HepG2 (cell line): ENCODE data around the gene GPRIN1. TPM values are rescaled to one million over a fixed set of nuclear protein-coding genes. Genes with fewer than 3 reads are reported as not detected.

ENCODE experiments used
- ATAC-seq: fragments of 200-7000 bp; cut with Tn5 transposase; 3 replicates; pipeline ENCODE4 v1.9.1; 2020; ENCODE audit warnings: mild to moderate bottlenecking, moderate library complexity
- BruUV-seq: library from RNA; stranded (reverse); fragments of 400-500 nt; replicated peaks from 2 replicates; lab custom pipeline; 2021; lab: Mats Ljungman, UMichigan
- CTCF ChIA-PET: fragments of 300-600 bp; formaldehyde crosslinking; extraction: SDS; loops from one replicate; lab custom pipeline; 2021; ENCODE audit warnings: low total read pairs, inconsistent platforms, low intra/inter-chr PET ratio; lab: Yijun Ruan, JAX
- POLR2A ChIA-PET: fragments of 350-600 bp; sonication (Branson Sonifier 250); formaldehyde crosslinking; loops from one replicate; lab custom pipeline; 2020; ENCODE audit warnings: antibody characterized with exemption, inconsistent platforms; lab: Yijun Ruan, JAX
- DNase-seq: peaks from one replicate; pipeline ENCODE4 v3.0.0-alpha.2; 2015; ENCODE audit warnings: low spot score
- FAIRE-seq: peaks from 3 replicates; lab custom pipeline; 2011; peaks lifted over from hg19 to GRCh38; lab: Jason Lieb, UNC
- H2AFZ ChIP-seq: one replicate; pipeline ENCODE4 v1.6.1; 2011; ENCODE audit warnings: low read length, inconsistent platforms
- H3K27ac ChIP-seq: fragments of 300-600 bp; 3 replicates; pipeline ENCODE4 v1.8.0; 2011; ENCODE audit warnings: mixed run types, mild to moderate bottlenecking, mixed read lengths, low read length, inconsistent platforms; ENCODE audit not compliant: insufficient read depth; ENCODE audit errors: extremely low read length
- H3K27me3 ChIP-seq, 2 experiments: fragments of 200-600 bp in 1 of 2; 2 replicates in 1 of 2; 3 replicates in 1 of 2; pipeline versions ENCODE4 v1.6.0 to v1.8.0; 2011; ENCODE audit warnings: low read length in 2 of 2, mild to moderate bottlenecking in 2 of 2, moderate library complexity in 2 of 2, inconsistent platforms in 1 of 2; ENCODE audit not compliant: insufficient read depth in 2 of 2, control insufficient read depth in 1 of 2
- H3K36me3 ChIP-seq, 2 experiments: fragments of 200-600 bp in 1 of 2; replicated peaks in 1 of 2; 2 replicates in 1 of 2; 3 replicates in 1 of 2; pipeline versions ENCODE4 v1.5.1 to v1.8.0; 2011; ENCODE audit warnings: low read length in 2 of 2, inconsistent platforms in 1 of 2; ENCODE audit not compliant: insufficient read depth in 2 of 2, control insufficient read depth in 1 of 2
- H3K4me1 ChIP-seq: 2 replicates; pipeline ENCODE4 v1.5.1; 2012; ENCODE audit warnings: low read length, inconsistent platforms; ENCODE audit not compliant: insufficient read depth
- H3K4me2 ChIP-seq: 2 replicates; pipeline ENCODE4 v1.6.0; 2011; ENCODE audit warnings: low read depth, low read length, inconsistent platforms
- H3K4me3 ChIP-seq, 3 experiments: fragments of 200-600 bp in 1 of 3; sonication (generic), shearing (Covaris generic) in 1 of 3; replicated peaks in 1 of 3; 2 replicates each; pipeline ENCODE4 v1.5.1; 2011 to 2016; ENCODE audit warnings: low read length in 3 of 3, inconsistent platforms in 2 of 3, low read depth in 2 of 3, mild to moderate bottlenecking in 2 of 3, control low read depth in 1 of 3, mixed read lengths in 1 of 3; ENCODE audit not compliant: insufficient read depth in 1 of 3
- H3K79me2 ChIP-seq: one replicate; pipeline ENCODE4 v1.6.1; 2011; ENCODE audit warnings: low read length, inconsistent platforms; ENCODE audit not compliant: insufficient read depth
- H3K9ac ChIP-seq: 2 replicates; pipeline ENCODE4 v1.6.0; 2011; ENCODE audit warnings: mild to moderate bottlenecking, low read depth, low read length, inconsistent platforms; ENCODE audit not compliant: insufficient read depth
- H3K9me3 ChIP-seq: 2 replicates; pipeline ENCODE4 v1.5.1; 2012; ENCODE audit warnings: mild to moderate bottlenecking, low read length
- H4K20me1 ChIP-seq: 2 replicates; pipeline ENCODE4 v1.6.0; 2011; ENCODE audit warnings: inconsistent platforms, mild to moderate bottlenecking, low read length, moderate library complexity; ENCODE audit not compliant: insufficient read depth
- FOXM1 ChIP-seq: sonication (generic); formaldehyde crosslinking; IDR thresholded peaks from 2 replicates; pipeline ENCODE4 v1.5.0; 2020; ENCODE audit warnings: missing genetic modification reagents
- GABPB1 ChIP-seq: IDR thresholded peaks from 2 replicates; pipeline ENCODE4 v1.6.1; 2016; ENCODE audit warnings: mild to moderate bottlenecking, missing genetic modification reagents, moderate library complexity, missing compliant biosample characterization
- MAFF ChIP-seq: IDR thresholded peaks from 2 replicates; pipeline ENCODE4 v1.6.1; 2011; ENCODE audit warnings: low read depth, low read length, improper control_type of control experiment
- MED1 ChIP-seq: sonication (generic); formaldehyde crosslinking; IDR thresholded peaks from 2 replicates; pipeline ENCODE4 v1.4.0; 2020; ENCODE audit warnings: missing genetic modification reagents
- NFATC3 ChIP-seq: sonication (generic); formaldehyde crosslinking; IDR thresholded peaks from 2 replicates; pipeline ENCODE4 v1.5.1; 2020; ENCODE audit warnings: mild to moderate bottlenecking, missing genetic modification reagents
- NR2F1 ChIP-seq, 2 experiments: fragments of 450-650 bp in 1 of 2; formaldehyde crosslinking in 1 of 2; IDR thresholded peaks; 2 replicates each; pipeline versions ENCODE4 v1.5.0 to v1.6.1; 2016 to 2020; ENCODE audit warnings: mild to moderate bottlenecking in 1 of 2, missing compliant biosample characterization in 1 of 2, missing genetic modification reagents in 1 of 2, moderate library complexity in 1 of 2
- POGZ ChIP-seq: sonication (generic); formaldehyde crosslinking; IDR thresholded peaks from 2 replicates; pipeline ENCODE4 v1.4.0; 2020; ENCODE audit warnings: mild to moderate bottlenecking, missing genetic modification reagents
- SALL2 ChIP-seq: sonication (generic); formaldehyde crosslinking; IDR thresholded peaks from 2 replicates; pipeline ENCODE4 v1.8.1; 2023; ENCODE audit warnings: mild to moderate bottlenecking, missing genetic modification reagents, inconsistent platforms
- ZNF446 ChIP-seq: sonication (generic); formaldehyde crosslinking; IDR thresholded peaks from 2 replicates; pipeline ENCODE4 v1.5.0; 2020; ENCODE audit warnings: mild to moderate bottlenecking, missing genetic modification reagents
- ZNF552 ChIP-seq: sonication (generic); formaldehyde crosslinking; IDR thresholded peaks from 2 replicates; pipeline ENCODE4 v1.9.0; 2022; ENCODE audit warnings: missing genetic modification reagents, mild to moderate bottlenecking, borderline replicate concordance
- ZNF670 ChIP-seq: sonication (generic); formaldehyde crosslinking; IDR thresholded peaks from 2 replicates; pipeline ENCODE4 v1.8.0; 2022; ENCODE audit warnings: mild to moderate bottlenecking, missing genetic modification reagents, borderline replicate concordance
- ZNF768 ChIP-seq: sonication (generic); formaldehyde crosslinking; IDR thresholded peaks from 2 replicates; pipeline ENCODE4 v1.4.0; 2020; ENCODE audit warnings: missing genetic modification reagents
- ZNF790 ChIP-seq: sonication (generic); formaldehyde crosslinking; IDR thresholded peaks from 2 replicates; pipeline ENCODE4 v1.8.0; 2022; ENCODE audit warnings: missing genetic modification reagents, mild to moderate bottlenecking, borderline replicate concordance
- WGBS: methylation state at CpG from one replicate; pipeline ENCODE4 v1.1.6; 2017; ENCODE audit warnings: low lambda C conversion rate; 5-methylcytosine and 5-hydroxymethylcytosine counted together
- in situ Hi-C: cut with HindIII; loops from 2 replicates; pipeline ENCODE4 v1.10.0; 2017; ENCODE audit warnings: low pct_unique_long_range_greater_than_20kb; ENCODE audit not compliant: extremely low pct_ligation_motif_present
- intact Hi-C: fragments of 100-400 bp; cut with micrococcal nuclease; formaldehyde crosslinking; loops from one replicate; pipeline ENCODE4 v1.10.0; 2022; ENCODE audit not compliant: unreplicated experiment
- polyA plus RNA-seq, 8 experiments: library from polyadenylated mRNA; depleted of rRNA in 3 of 8; stranded (reverse) in 7 of 8; unstranded in 1 of 8; fragments of >200 nt; fragmentation: Illumina TruSeq in 4 of 8; extraction: Trizol in 4 of 8; gene quantifications; 2 replicates each; pipeline versions ENCODE4 v1.2.1 to v1.2.3, GENCODE V29; 2011 to 2016; ENCODE audit warnings: low read depth in 4 of 8, missing spikeins in 1 of 8, mixed read lengths in 1 of 8; ENCODE audit not compliant: insufficient read depth in 1 of 8
- total RNA-seq, 5 experiments: library from RNA; depleted of rRNA; stranded (reverse); fragments of >200 nt; fragmentation: Illumina TruSeq; extraction: Trizol; gene quantifications; 2 replicates each; pipeline ENCODE4 v1.2.3, GENCODE V29; 2016; ENCODE audit warnings: low read depth in 1 of 5
- TF ChIP-seq, protein P1 (sequence below): sonication (generic); formaldehyde crosslinking; IDR thresholded peaks from 2 replicates; pipeline ENCODE4 v1.9.0; 2022; ENCODE audit warnings: missing genetic modification reagents, mild to moderate bottlenecking, borderline replicate concordance
- TF ChIP-seq, protein P2 (sequence below): sonication (generic); formaldehyde crosslinking; IDR thresholded peaks from 2 replicates; pipeline ENCODE4 v1.5.1; 2020; ENCODE audit warnings: missing genetic modification reagents, mild to moderate bottlenecking, borderline replicate concordance

GPRIN1 gene
- total and polyA plus RNA-seq, 2 of the 13 experiments (the other 11 are each of a cell fraction or from before 2014, with no cell fraction given) = 0.32 to 2.0 TPM

DNA sequence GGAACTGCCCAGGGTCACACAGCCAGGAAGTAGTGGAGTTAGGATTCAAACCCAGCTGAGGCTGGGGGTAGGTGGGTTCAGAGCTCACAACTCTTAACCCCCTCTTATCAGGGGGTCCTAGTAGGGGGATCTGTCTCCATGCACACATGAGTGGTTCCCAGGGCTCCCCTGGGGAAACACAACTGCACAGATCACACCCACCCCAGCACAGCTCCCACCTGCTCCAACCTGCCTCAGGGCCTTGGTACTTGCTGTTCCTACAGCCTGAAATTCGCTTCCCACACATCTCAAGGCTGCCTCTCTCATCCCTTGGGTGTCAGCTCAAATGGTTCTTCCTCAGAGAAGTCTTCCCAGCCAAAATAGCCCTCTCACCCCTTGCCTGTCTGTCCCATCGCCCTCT lies 15.6 kb upstream of the GPRIN1 start:
- no peak overlapping the region for H3K4me3 ChIP-seq
- no peak overlapping the region for H3K27ac ChIP-seq
- peak; percentile 21; the same call in 1 of the 2 replicates for TF ChIP-seq ZNF768 (CRISPR knock-in tag)
- TF ChIP-seq MAFF = no peak
- TF ChIP-seq, protein P1, sequence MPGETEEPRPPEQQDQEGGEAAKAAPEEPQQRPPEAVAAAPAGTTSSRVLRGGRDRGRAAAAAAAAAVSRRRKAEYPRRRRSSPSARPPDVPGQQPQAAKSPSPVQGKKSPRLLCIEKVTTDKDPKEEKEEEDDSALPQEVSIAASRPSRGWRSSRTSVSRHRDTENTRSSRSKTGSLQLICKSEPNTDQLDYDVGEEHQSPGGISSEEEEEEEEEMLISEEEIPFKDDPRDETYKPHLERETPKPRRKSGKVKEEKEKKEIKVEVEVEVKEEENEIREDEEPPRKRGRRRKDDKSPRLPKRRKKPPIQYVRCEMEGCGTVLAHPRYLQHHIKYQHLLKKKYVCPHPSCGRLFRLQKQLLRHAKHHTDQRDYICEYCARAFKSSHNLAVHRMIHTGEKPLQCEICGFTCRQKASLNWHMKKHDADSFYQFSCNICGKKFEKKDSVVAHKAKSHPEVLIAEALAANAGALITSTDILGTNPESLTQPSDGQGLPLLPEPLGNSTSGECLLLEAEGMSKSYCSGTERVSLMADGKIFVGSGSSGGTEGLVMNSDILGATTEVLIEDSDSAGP (CRISPR knock-in tag) = no peak
- TF ChIP-seq NFATC3 (CRISPR knock-in tag) = no peak
- TF ChIP-seq, all 625 proteins: peak for 1
- no TSS peak for BruUV-seq
- FAIRE-seq (no peak), ATAC-seq (no peak), DNase-seq (no peak)
- Histone ChIP-seq H3K27me3 (peaks cover 19 to 87% of the 10 kb centered on the region in 2 experiments; a peak in 4 of 5 replicates), H3K4me2 (no peak overlapping the region), H4K20me1 (no peaks in the 10 kb centered on the region), H3K4me1 (peaks cover 18% of the 10 kb centered on the region), H3K9me3 (no peaks in the 10 kb centered on the region), H3K79me2 (no peaks in the 10 kb centered on the region), H2AFZ (no peak overlapping the region), H3K36me3 (no peaks in the 10 kb centered on the region), H3K9ac (no peak overlapping the region)
- ChIA-PET CTCF (no interaction called here), POLR2A (no interaction called here)
- WGBS = 4% methylated on average over 2 of the region's 2 CpGs
- in situ Hi-C loops (no loop called here), intact Hi-C loops (no loop called here)

DNA sequence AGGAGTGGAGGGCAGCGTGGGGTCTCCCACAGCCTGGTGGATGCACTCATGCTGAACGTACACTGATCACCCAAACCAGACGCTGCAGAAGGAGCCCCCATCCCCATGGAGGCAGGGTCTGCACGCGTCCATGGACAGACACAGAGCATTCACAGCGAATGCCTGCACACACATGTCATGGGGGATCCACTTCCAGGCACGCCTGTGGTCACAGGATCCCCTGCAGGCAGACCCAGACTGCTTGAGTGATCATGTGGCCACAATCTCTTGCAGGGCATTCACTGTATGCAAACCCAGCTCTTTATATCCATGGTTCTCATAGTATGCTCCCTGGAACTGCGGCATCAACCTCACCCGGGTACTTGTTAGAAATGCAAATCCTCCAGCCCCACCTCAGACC lies 15.0 kb upstream of the GPRIN1 start:
- ATAC-seq = no peak
- Histone ChIP-seq H3K4me2 (no peak overlapping the region), H3K79me2 (no peaks in the 10 kb centered on the region), H3K9me3 (no peaks in the 10 kb centered on the region), H3K4me3 (no peak overlapping the region), H3K27ac (no peak overlapping the region), H2AFZ (no peak overlapping the region), H3K36me3 (no peaks in the 10 kb centered on the region), H4K20me1 (no peaks in the 10 kb centered on the region), H3K4me1 (peaks cover 13% of the 10 kb centered on the region), H3K27me3 (peaks cover 19 to 89% of the 10 kb centered on the region in 2 experiments; a peak in 4 of 5 replicates), H3K9ac (no peak overlapping the region)
- in situ Hi-C loops (no loop called here), intact Hi-C loops (no loop called here)
- CTCF ChIA-PET = no interaction called here
- FAIRE-seq = no peak
- POLR2A ChIA-PET = no interaction called here
- no peak for DNase-seq
- 6% methylated on average over 4 of the region's 9 CpGs for WGBS
- BruUV-seq = no TSS peak
- TF ChIP-seq FOXM1 (CRISPR knock-in tag) = no peak
- TF ChIP-seq NR2F1 (CRISPR knock-in tag; IDR thresholded peaks at IDR 0.05) = no peak
- TF ChIP-seq, protein P2, sequence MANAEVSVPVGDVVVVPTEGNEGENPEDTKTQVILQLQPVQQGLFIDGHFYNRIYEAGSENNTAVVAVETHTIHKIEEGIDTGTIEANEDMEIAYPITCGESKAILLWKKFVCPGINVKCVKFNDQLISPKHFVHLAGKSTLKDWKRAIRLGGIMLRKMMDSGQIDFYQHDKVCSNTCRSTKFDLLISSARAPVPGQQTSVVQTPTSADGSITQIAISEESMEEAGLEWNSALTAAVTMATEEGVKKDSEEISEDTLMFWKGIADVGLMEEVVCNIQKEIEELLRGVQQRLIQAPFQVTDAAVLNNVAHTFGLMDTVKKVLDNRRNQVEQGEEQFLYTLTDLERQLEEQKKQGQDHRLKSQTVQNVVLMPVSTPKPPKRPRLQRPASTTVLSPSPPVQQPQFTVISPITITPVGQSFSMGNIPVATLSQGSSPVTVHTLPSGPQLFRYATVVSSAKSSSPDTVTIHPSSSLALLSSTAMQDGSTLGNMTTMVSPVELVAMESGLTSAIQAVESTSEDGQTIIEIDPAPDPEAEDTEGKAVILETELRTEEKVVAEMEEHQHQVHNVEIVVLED (CRISPR knock-in tag) = no peak
- no peak for TF ChIP-seq GABPB1 (CRISPR knock-in tag)
- no peak for TF ChIP-seq MED1 (CRISPR knock-in tag)
- TF ChIP-seq ZNF670 (CRISPR knock-in tag) = no peak
- no peak for TF ChIP-seq ZNF552 (CRISPR knock-in tag)
- no peak for TF ChIP-seq SALL2 (CRISPR knock-in tag)
- no peak for TF ChIP-seq ZNF790
- no peak for TF ChIP-seq POGZ
- TF ChIP-seq ZNF446 (CRISPR knock-in tag) = no peak
